ENCODE results near the gene GORASP1. TPM values are rescaled to one million over a fixed set of nuclear protein-coding genes. Genes with fewer than 3 reads are reported as not detected.

GORASP1 gene
- total RNA-seq, 4 donors from 2014 or later: 48.5 to 82.5 (median 76.8) TPM

- Histone ChIP-seq H3K4me3 (peak overlapping the region; percentile 53 to 99), H3K27ac (peak overlapping the region; percentile 82 to 99 (median 98)), H3K27me3 (no peaks in the 10 kb centered on the region), H3K4me1 (peaks cover 0 to 63% (median 26%) of the 10 kb centered on the region in 3 donors), H3K9me3 (no peaks in the 10 kb centered on the region), H3K36me3 (peaks cover 0 to 29% of the 10 kb centered on the region in 2 donors)
- TF ChIP-seq CTCF (IDR thresholded peaks at IDR 0.05) (peak in 1 of 4 experiments; percentile 13), POLR2A (IDR thresholded peaks at IDR 0.05) (no peak)
- ATAC-seq: peak; percentile 67
- 0% methylated on average over 4 to 15 of the region's 55 CpGs for WGBS, 2 donors (ENCODE audit: low coverage in 1 of 2)
Measured at GRCh38 chr3:39106851-39107387, 508 bp downstream of the GORASP1 start.

- peaks cover 0 to 68% (median 26%) of the 10 kb centered on the region in 3 donors for H3K4me1 ChIP-seq
- 5 to 18% methylated on average over 4 to 14 of the region's 16 CpGs for WGBS, 2 donors (ENCODE audit: low coverage in 1 of 2)
- ATAC-seq: no peak
Measured at GRCh38 chr3:39106281-39106811, 1.1 kb downstream of the GORASP1 start.

GRCh38 chr3:39105687-39106063 is 1.8 kb downstream of the GORASP1 start:
- peaks cover 0 to 72% (median 26%) of the 10 kb centered on the region in 3 donors for H3K4me1 ChIP-seq

More at GRCh38 chr3:39106281-39106811, 1.1 kb downstream of the GORASP1 start:
- TF ChIP-seq EP300 (IDR thresholded peaks at IDR 0.05): no peak
- no peak for TF ChIP-seq POLR2A (IDR thresholded peaks at IDR 0.05)
- TF ChIP-seq CTCF (IDR thresholded peaks at IDR 0.05): no peak
- TF ChIP-seq POLR2AphosphoS5 (IDR thresholded peaks at IDR 0.05): no peak
- Histone ChIP-seq H3K27me3 (no peaks in the 10 kb centered on the region), H3K4me3 (peak overlapping the region; percentile 53 to 99), H3K36me3 (peaks cover 0 to 26% of the 10 kb centered on the region in 2 donors), H3K27ac (peak overlapping the region; percentile 82 to 99 (median 98)), H3K9me3 (no peaks in the 10 kb centered on the region)

GRCh38 chr3:39104961-39105686 is 2.3 kb downstream of the GORASP1 start:
- no peak for ATAC-seq
- Histone ChIP-seq H3K9me3 (no peaks in the 10 kb centered on the region), H3K4me3 (no peak overlapping the region), H3K36me3 (peaks cover 0 to 23% of the 10 kb centered on the region in 2 donors), H3K4me1 (peaks cover 0 to 72% (median 26%) of the 10 kb centered on the region in 3 donors), H3K27ac (peak overlapping the region in 3 of 4 donors; percentile 5 to 96 (median 10)), H3K27me3 (no peaks in the 10 kb centered on the region)
- no peak for TF ChIP-seq POLR2AphosphoS5 (IDR thresholded peaks at IDR 0.05)
- no peak for TF ChIP-seq CTCF (IDR thresholded peaks at IDR 0.05)
- no peak for TF ChIP-seq EP300 (IDR thresholded peaks at IDR 0.05)
- TF ChIP-seq POLR2A (IDR thresholded peaks at IDR 0.05): no peak
- 83 to 84% methylated on average over 2 to 6 of the region's 7 CpGs for WGBS, 2 donors (ENCODE audit: low coverage in 1 of 2)

More at GRCh38 chr3:39105687-39106063, 1.8 kb downstream of the GORASP1 start:
- no peak for ATAC-seq
- Histone ChIP-seq H3K36me3 (peaks cover 0 to 23% of the 10 kb centered on the region in 2 donors), H3K27ac (peak overlapping the region in 2 of 4 donors; percentile 5 to 96), H3K4me3 (peak overlapping the region in 1 of 2 donors; percentile 99), H3K9me3 (no peaks in the 10 kb centered on the region), H3K27me3 (no peaks in the 10 kb centered on the region)
- 62 to 64% methylated on average over 2 to 3 of the region's 3 CpGs for WGBS, 2 donors (ENCODE audit: low coverage in 1 of 2)
- TF ChIP-seq POLR2AphosphoS5 (IDR thresholded peaks at IDR 0.05) (no peak), CTCF (IDR thresholded peaks at IDR 0.05) (no peak), EP300 (IDR thresholded peaks at IDR 0.05) (no peak), POLR2A (IDR thresholded peaks at IDR 0.05) (no peak)
